ENCODE measurements around the gene ASNSD1. TPM values are rescaled to one million over a fixed set of nuclear protein-coding genes. Genes with fewer than 3 reads are reported as not detected.
"Not testable (repeated sequence)": the region's sequence is repeated elsewhere in the genome, so short reads cannot be mapped to it uniquely, and the experiment has no call there.

ASNSD1 gene
- total and polyA plus RNA-seq, 9 of the 15 experiments (the other 6 are each of a cell fraction or from before 2014, with no cell fraction given), result 23.9 to 56.4 (median 38.3) TPM

DNA sequence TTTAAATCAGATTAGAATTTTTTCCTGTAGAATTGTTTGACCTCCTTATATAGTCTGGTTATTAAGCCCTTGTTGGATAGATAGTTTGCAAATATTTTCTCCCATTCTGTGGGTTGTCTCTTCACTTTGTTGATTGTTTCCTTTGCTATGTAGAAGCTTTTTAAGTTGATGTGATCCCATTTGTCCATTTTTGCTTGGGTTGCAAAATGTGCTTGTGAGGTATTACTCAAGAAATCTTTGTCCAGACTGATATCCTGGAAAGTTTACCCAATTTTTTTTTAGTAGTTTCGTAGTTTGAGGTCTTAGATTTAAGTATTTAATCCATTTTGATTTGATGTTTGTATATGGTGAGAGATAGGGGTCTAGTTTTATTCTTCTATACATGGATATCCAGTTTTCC lies 26.5 kb downstream of the ASNSD1 start:
- H3K4me1 ChIP-seq (replicated peaks in 1 of 2; ENCODE audit: control insufficient read depth in 2 of 2, insufficient read depth in 2 of 2, low read length in 2 of 2); CTCF ChIA-PET (ENCODE audit: low intra/inter-chr PET ratio); H2AFZ ChIP-seq (ENCODE audit: low read depth, low read length); H4K20me1 ChIP-seq (replicated peaks; ENCODE audit: control insufficient read depth, insufficient read depth, low read length); ATAC-seq; H3K27me3 ChIP-seq (ENCODE audit: control insufficient read depth in 2 of 2, insufficient read depth in 2 of 2, low read length in 2 of 2); H3K9me1 ChIP-seq (ENCODE audit: control insufficient read depth, insufficient read depth, low read length); H3K79me2 ChIP-seq (ENCODE audit: control insufficient read depth, insufficient read depth, low read length); H3K27ac ChIP-seq (ENCODE audit: extremely low read depth, low read depth, low read length); DNase-seq (ENCODE audit: extremely low read depth in 1 of 4, low spot score in 3 of 4); H3K9ac ChIP-seq (ENCODE audit: insufficient read depth in 1 of 2, low read depth in 2 of 2, low read length in 2 of 2); FAIRE-seq; POLR2A ChIA-PET; H3K4me3 ChIP-seq; H3K36me3 ChIP-seq (ENCODE audit: control insufficient read depth, insufficient read depth, low read length); H3K4me2 ChIP-seq (ENCODE audit: insufficient read depth, low read length); H3K9me3 ChIP-seq (replicated peaks; ENCODE audit: control insufficient read depth, insufficient read depth, low read depth, low read length); in situ Hi-C loops (cut with MboI); intact Hi-C loops (cut with micrococcal nuclease): not testable (repeated sequence)
- TSS peak; percentile 86 for BruUV-seq (replicated peaks)
- 40% methylated on average over 1 of the region's 1 CpG for WGBS (ENCODE audit: insufficient coverage, low coverage, missing lambda C conversion rate)
- TF ChIP-seq MAFK (IDR thresholded peaks at IDR 0.05; ENCODE audit: low read length) (peak; percentile 49), MAFG (tag; conservative IDR thresholded peaks at IDR 0.05) (peak; percentile 57; the same call in 1 of the 2 replicates), ZNF316 (IDR thresholded peaks at IDR 0.05) (peak; percentile 86), MAFF (IDR thresholded peaks at IDR 0.05; ENCODE audit: low read length) (peak; percentile 36; the same call in 1 of the 2 replicates), C11orf30 (IDR thresholded peaks at IDR 0.05; ENCODE audit: low read depth) (peak; percentile 68)

DNA sequence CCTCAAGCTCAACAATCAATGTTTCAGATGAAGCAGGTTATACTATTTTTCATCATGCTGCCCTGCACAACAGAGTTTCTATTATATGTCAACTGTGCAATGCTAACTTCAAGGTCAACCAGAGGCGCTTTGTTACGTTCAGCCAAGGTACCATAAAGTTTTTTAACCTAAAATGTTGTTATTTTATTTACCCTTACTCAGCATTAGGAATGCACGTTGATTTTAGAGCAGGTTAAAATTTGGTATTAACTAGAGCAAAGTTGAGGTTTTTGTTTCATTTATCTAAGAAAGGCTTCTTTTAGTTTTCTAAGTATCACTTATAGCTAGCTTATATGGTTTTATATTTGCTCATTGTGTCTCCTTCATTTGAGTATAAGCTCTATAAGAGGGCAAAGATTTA lies 35.0 kb downstream of the ASNSD1 start:
- BruUV-seq (replicated peaks), result no TSS peak
- Histone ChIP-seq H3K36me3 (ENCODE audit: control insufficient read depth, insufficient read depth, low read length) (no peaks in the 10 kb centered on the region), H3K9ac (ENCODE audit: insufficient read depth in 1 of 2, low read depth in 2 of 2, low read length in 2 of 2) (no peak overlapping the region), H3K27me3 (ENCODE audit: control insufficient read depth in 2 of 2, insufficient read depth in 2 of 2, low read length in 2 of 2) (no peaks in the 10 kb centered on the region), H3K79me2 (ENCODE audit: control insufficient read depth, insufficient read depth, low read length) (no peaks in the 10 kb centered on the region), H4K20me1 (replicated peaks; ENCODE audit: control insufficient read depth, insufficient read depth, low read length) (no peaks in the 10 kb centered on the region), H3K4me1 (replicated peaks in 1 of 2; ENCODE audit: control insufficient read depth in 2 of 2, insufficient read depth in 2 of 2, low read length in 2 of 2) (no peaks in the 10 kb centered on the region; a peak in 2 of 5 replicates), H3K9me1 (ENCODE audit: control insufficient read depth, insufficient read depth, low read length) (no peaks in the 10 kb centered on the region), H2AFZ (ENCODE audit: low read depth, low read length) (no peak overlapping the region), H3K9me3 (replicated peaks; ENCODE audit: control insufficient read depth, insufficient read depth, low read depth, low read length) (no peaks in the 10 kb centered on the region), H3K27ac (ENCODE audit: extremely low read depth, low read depth, low read length) (no peak overlapping the region), H3K4me2 (ENCODE audit: insufficient read depth, low read length) (no peak overlapping the region), H3K4me3 (no peak overlapping the region)
- POLR2A ChIA-PET, result interaction anchor here (0.6 kb wide), 1 partner anchor 17 kb away, joined by 3 read pairs; no protein-coding TSS in a partner anchor
- in situ Hi-C loops (cut with MboI), result no loop called here
- DNase-seq (ENCODE audit: extremely low read depth in 1 of 4, low spot score in 3 of 4), result no peak
- TF ChIP-seq HMG20B (CRISPR knock-in tag; IDR thresholded peaks at IDR 0.05) (no peak), ZNF316 (IDR thresholded peaks at IDR 0.05) (peak; percentile 47; the same call in 1 of the 2 replicates), ZZZ3 (IDR thresholded peaks at IDR 0.05) (no peak), PHB (CRISPR knock-in tag; IDR thresholded peaks at IDR 0.05) (no peak), ILK (tag; IDR thresholded peaks at IDR 0.05; ENCODE audit: borderline replicate concordance, low read depth) (no peak)
- no peak for FAIRE-seq
- CTCF ChIA-PET (ENCODE audit: low intra/inter-chr PET ratio), result interaction anchor here (4.4 kb wide), 1 partner anchor 36 kb away, joined by 38 read pairs; the partner anchor contains the start of gene ASNSD1
- no peak for ATAC-seq
- WGBS (ENCODE audit: insufficient coverage, low coverage, missing lambda C conversion rate), result 5% methylated on average over 1 of the region's 3 CpGs
- intact Hi-C loops (cut with micrococcal nuclease), result no loop called here
